Sigmoid colon (tissue), 4 donors: ENCODE measurements around the gene MCC.

Source experiments
- EP300 ChIP-seq, 4 donors: sonication (generic); formaldehyde crosslinking; IDR thresholded peaks; one replicate each; pipeline ENCODE4 v1.6.1; 2017; ENCODE audit warnings: antibody characterized with exemption in 4 of 4
- POLR2A ChIP-seq, 2 donors: fragments of 450-650 bp; IDR thresholded peaks; one replicate each; pipeline ENCODE4 v1.6.1; 2016; ENCODE audit warnings: antibody characterized with exemption in 2 of 2, mild to moderate bottlenecking in 2 of 2, moderate library complexity in 2 of 2
- POLR2AphosphoS5 ChIP-seq, 4 donors: sonication (generic); formaldehyde crosslinking; IDR thresholded peaks; one replicate each; pipeline ENCODE4 v1.6.1; 2017; ENCODE audit warnings: antibody characterized with exemption in 4 of 4
- TF ChIP-seq, protein P1 (sequence below), 4 experiments: fragments of 450-650 bp in 3 of 4; fragments of 200-600 bp in 1 of 4; IDR thresholded peaks; one replicate each; pipeline ENCODE4 v1.5.1; 2016 to 2019; ENCODE audit warnings: antibody characterized with exemption in 4 of 4, mild to moderate bottlenecking in 3 of 4, moderate library complexity in 2 of 4

DNA sequence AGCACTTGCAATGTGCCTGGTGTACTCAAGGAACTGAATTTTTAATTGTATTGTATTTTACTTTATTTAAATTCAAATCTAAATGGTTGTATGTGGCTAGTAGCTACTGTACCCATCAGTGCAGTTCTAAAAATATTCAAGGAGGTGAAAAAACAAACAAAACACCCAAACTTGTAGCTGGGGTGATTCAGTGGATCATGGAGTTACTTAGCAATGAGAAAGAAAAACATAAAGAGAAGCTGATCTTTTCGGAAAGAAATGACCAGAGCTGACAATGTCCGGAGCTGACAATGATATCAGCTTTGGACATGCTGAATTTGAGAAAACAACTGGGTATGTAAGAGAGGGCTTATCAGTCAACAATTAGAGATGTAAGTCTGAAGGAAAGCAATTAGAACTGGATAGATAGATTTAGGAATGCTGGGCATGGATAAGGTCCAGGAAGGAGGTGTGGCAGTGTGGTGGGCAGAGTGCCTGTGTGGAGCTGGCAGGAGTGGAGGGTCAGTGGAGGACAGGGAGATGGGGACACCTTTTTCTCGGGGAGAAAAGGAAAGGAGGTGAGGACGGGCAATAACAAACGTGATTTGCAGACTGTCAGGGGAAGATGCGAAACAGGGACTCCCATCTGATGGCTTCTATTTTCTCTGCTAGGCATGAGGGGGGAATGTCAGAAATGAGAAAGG lies 398.5 kb downstream of the MCC start:
- TF ChIP-seq, protein P1, sequence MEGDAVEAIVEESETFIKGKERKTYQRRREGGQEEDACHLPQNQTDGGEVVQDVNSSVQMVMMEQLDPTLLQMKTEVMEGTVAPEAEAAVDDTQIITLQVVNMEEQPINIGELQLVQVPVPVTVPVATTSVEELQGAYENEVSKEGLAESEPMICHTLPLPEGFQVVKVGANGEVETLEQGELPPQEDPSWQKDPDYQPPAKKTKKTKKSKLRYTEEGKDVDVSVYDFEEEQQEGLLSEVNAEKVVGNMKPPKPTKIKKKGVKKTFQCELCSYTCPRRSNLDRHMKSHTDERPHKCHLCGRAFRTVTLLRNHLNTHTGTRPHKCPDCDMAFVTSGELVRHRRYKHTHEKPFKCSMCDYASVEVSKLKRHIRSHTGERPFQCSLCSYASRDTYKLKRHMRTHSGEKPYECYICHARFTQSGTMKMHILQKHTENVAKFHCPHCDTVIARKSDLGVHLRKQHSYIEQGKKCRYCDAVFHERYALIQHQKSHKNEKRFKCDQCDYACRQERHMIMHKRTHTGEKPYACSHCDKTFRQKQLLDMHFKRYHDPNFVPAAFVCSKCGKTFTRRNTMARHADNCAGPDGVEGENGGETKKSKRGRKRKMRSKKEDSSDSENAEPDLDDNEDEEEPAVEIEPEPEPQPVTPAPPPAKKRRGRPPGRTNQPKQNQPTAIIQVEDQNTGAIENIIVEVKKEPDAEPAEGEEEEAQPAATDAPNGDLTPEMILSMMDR (IDR thresholded peaks at IDR 0.05): no peak
- TF ChIP-seq POLR2A (IDR thresholded peaks at IDR 0.05): no peak
- no peak for TF ChIP-seq POLR2AphosphoS5 (IDR thresholded peaks at IDR 0.05)
- TF ChIP-seq EP300 (IDR thresholded peaks at IDR 0.05): no peak
